ENCODE results near the gene AGR2. TPM values are rescaled to one million over a fixed set of nuclear protein-coding genes. Genes with fewer than 3 reads are reported as not detected.

Gene AGR2
- polyA plus RNA-seq, 2 donors: 1.6 to 3.3 TPM

GRCh38 chr7:16840094-16840493 is 35.3 kb upstream of the AGR2 start:
- 98% methylated on average over 6 of the region's 6 CpGs for WGBS, 2 donors
- Histone ChIP-seq H3K4me3 (ENCODE audit: low read depth in 1 of 2, low read length in 2 of 2) (no peak overlapping the region), H3K4me1 (ENCODE audit: control insufficient read depth in 2 of 2, insufficient read depth in 2 of 2, low read length in 1 of 2) (no peaks in the 10 kb centered on the region), H3K36me3 (ENCODE audit: control insufficient read depth in 2 of 2, insufficient read depth in 2 of 2, low read length in 1 of 2) (no peaks in the 10 kb centered on the region), H3K27me3 (ENCODE audit: control insufficient read depth in 1 of 2, insufficient read depth in 2 of 2, low read length in 2 of 2) (no peaks in the 10 kb centered on the region), H3K27ac (ENCODE audit: low read depth in 2 of 2, low read length in 1 of 2) (no peak overlapping the region), H3K9me3 (ENCODE audit: control insufficient read depth in 2 of 2, insufficient read depth in 1 of 2, low read depth in 1 of 2, low read length in 1 of 2) (no peaks in the 10 kb centered on the region)

GRCh38 chr7:16839646-16840045 is 34.8 kb upstream of the AGR2 start:
- Histone ChIP-seq H3K4me3 (ENCODE audit: low read depth in 1 of 2, low read length in 2 of 2) (no peak overlapping the region), H3K36me3 (ENCODE audit: control insufficient read depth in 2 of 2, insufficient read depth in 2 of 2, low read length in 1 of 2) (no peaks in the 10 kb centered on the region), H3K27ac (ENCODE audit: low read depth in 2 of 2, low read length in 1 of 2) (no peak overlapping the region), H3K9me3 (ENCODE audit: control insufficient read depth in 2 of 2, insufficient read depth in 1 of 2, low read depth in 1 of 2, low read length in 1 of 2) (no peaks in the 10 kb centered on the region), H3K27me3 (ENCODE audit: control insufficient read depth in 1 of 2, insufficient read depth in 2 of 2, low read length in 2 of 2) (no peaks in the 10 kb centered on the region), H3K4me1 (ENCODE audit: control insufficient read depth in 2 of 2, insufficient read depth in 2 of 2, low read length in 1 of 2) (no peaks in the 10 kb centered on the region)
- 38 to 56% methylated on average over 2 of the region's 2 CpGs for WGBS, 2 donors

GRCh38 chr7:16838891-16839290 is 34.1 kb upstream of the AGR2 start:
- Histone ChIP-seq H3K4me3 (ENCODE audit: low read depth in 1 of 2, low read length in 2 of 2) (no peak overlapping the region), H3K4me1 (ENCODE audit: control insufficient read depth in 2 of 2, insufficient read depth in 2 of 2, low read length in 1 of 2) (no peaks in the 10 kb centered on the region), H3K9me3 (ENCODE audit: control insufficient read depth in 2 of 2, insufficient read depth in 1 of 2, low read depth in 1 of 2, low read length in 1 of 2) (no peaks in the 10 kb centered on the region), H3K27me3 (ENCODE audit: control insufficient read depth in 1 of 2, insufficient read depth in 2 of 2, low read length in 2 of 2) (no peaks in the 10 kb centered on the region), H3K27ac (ENCODE audit: low read depth in 2 of 2, low read length in 1 of 2) (no peak overlapping the region), H3K36me3 (ENCODE audit: control insufficient read depth in 2 of 2, insufficient read depth in 2 of 2, low read length in 1 of 2) (no peaks in the 10 kb centered on the region)
- WGBS, 2 donors: 80 to 93% methylated on average over 1 of the region's 1 CpG

GRCh38 chr7:16838386-16838785 is 33.6 kb upstream of the AGR2 start:
- H3K27me3 ChIP-seq (ENCODE audit: control insufficient read depth in 1 of 2, insufficient read depth in 2 of 2, low read length in 2 of 2): no peaks in the 10 kb centered on the region
- H3K4me3 ChIP-seq (ENCODE audit: low read depth in 1 of 2, low read length in 2 of 2): no peak overlapping the region
- H3K9me3 ChIP-seq (ENCODE audit: control insufficient read depth in 2 of 2, insufficient read depth in 1 of 2, low read depth in 1 of 2, low read length in 1 of 2): no peaks in the 10 kb centered on the region
- 60 to 74% methylated on average over 3 of the region's 3 CpGs for WGBS, 2 donors
- no peaks in the 10 kb centered on the region for H3K36me3 ChIP-seq (ENCODE audit: control insufficient read depth in 2 of 2, insufficient read depth in 2 of 2, low read length in 1 of 2)
- H3K27ac ChIP-seq (ENCODE audit: low read depth in 2 of 2, low read length in 1 of 2): no peak overlapping the region
- no peaks in the 10 kb centered on the region for H3K4me1 ChIP-seq (ENCODE audit: control insufficient read depth in 2 of 2, insufficient read depth in 2 of 2, low read length in 1 of 2)

- H3K9me3 ChIP-seq (ENCODE audit: control insufficient read depth in 2 of 2, insufficient read depth in 1 of 2, low read depth in 1 of 2, low read length in 1 of 2): no peaks in the 10 kb centered on the region
- WGBS, 2 donors: 77 to 81% methylated on average over 5 of the region's 5 CpGs
Measured at GRCh38 chr7:16836481-16836880, 31.7 kb upstream of the AGR2 start.

GRCh38 chr7:16833373-16833772 is 28.6 kb upstream of the AGR2 start:
- Histone ChIP-seq H3K4me3 (ENCODE audit: low read depth in 1 of 2, low read length in 2 of 2) (no peak overlapping the region), H3K4me1 (ENCODE audit: control insufficient read depth in 2 of 2, insufficient read depth in 2 of 2, low read length in 1 of 2) (no peaks in the 10 kb centered on the region), H3K27ac (ENCODE audit: low read depth in 2 of 2, low read length in 1 of 2) (no peak overlapping the region), H3K9me3 (ENCODE audit: control insufficient read depth in 2 of 2, insufficient read depth in 1 of 2, low read depth in 1 of 2, low read length in 1 of 2) (no peaks in the 10 kb centered on the region), H3K27me3 (ENCODE audit: control insufficient read depth in 1 of 2, insufficient read depth in 2 of 2, low read length in 2 of 2) (no peaks in the 10 kb centered on the region), H3K36me3 (ENCODE audit: control insufficient read depth in 2 of 2, insufficient read depth in 2 of 2, low read length in 1 of 2) (no peaks in the 10 kb centered on the region)
- 82 to 83% methylated on average over 1 of the region's 1 CpG for WGBS, 2 donors

More at GRCh38 chr7:16836481-16836880, 31.7 kb upstream of the AGR2 start:
- Histone ChIP-seq H3K4me3 (ENCODE audit: low read depth in 1 of 2, low read length in 2 of 2) (no peak overlapping the region), H3K27me3 (ENCODE audit: control insufficient read depth in 1 of 2, insufficient read depth in 2 of 2, low read length in 2 of 2) (no peaks in the 10 kb centered on the region), H3K4me1 (ENCODE audit: control insufficient read depth in 2 of 2, insufficient read depth in 2 of 2, low read length in 1 of 2) (no peaks in the 10 kb centered on the region), H3K36me3 (ENCODE audit: control insufficient read depth in 2 of 2, insufficient read depth in 2 of 2, low read length in 1 of 2) (no peaks in the 10 kb centered on the region), H3K27ac (ENCODE audit: low read depth in 2 of 2, low read length in 1 of 2) (no peak overlapping the region)

- Histone ChIP-seq H3K9me3 (ENCODE audit: control insufficient read depth in 2 of 2, insufficient read depth in 1 of 2, low read depth in 1 of 2, low read length in 1 of 2) (no peaks in the 10 kb centered on the region), H3K27ac (ENCODE audit: low read depth in 2 of 2, low read length in 1 of 2) (no peak overlapping the region), H3K4me1 (ENCODE audit: control insufficient read depth in 2 of 2, insufficient read depth in 2 of 2, low read length in 1 of 2) (no peaks in the 10 kb centered on the region), H3K27me3 (ENCODE audit: control insufficient read depth in 1 of 2, insufficient read depth in 2 of 2, low read length in 2 of 2) (no peaks in the 10 kb centered on the region), H3K4me3 (ENCODE audit: low read depth in 1 of 2, low read length in 2 of 2) (no peak overlapping the region), H3K36me3 (ENCODE audit: control insufficient read depth in 2 of 2, insufficient read depth in 2 of 2, low read length in 1 of 2) (no peaks in the 10 kb centered on the region)
Measured at GRCh38 chr7:16826060-16826459, 21.3 kb upstream of the AGR2 start.

GRCh38 chr7:16822029-16822428 is 17.2 kb upstream of the AGR2 start:
- Histone ChIP-seq H3K4me3 (ENCODE audit: low read depth in 1 of 2, low read length in 2 of 2) (no peak overlapping the region), H3K9me3 (ENCODE audit: control insufficient read depth in 2 of 2, insufficient read depth in 1 of 2, low read depth in 1 of 2, low read length in 1 of 2) (no peaks in the 10 kb centered on the region), H3K27me3 (ENCODE audit: control insufficient read depth in 1 of 2, insufficient read depth in 2 of 2, low read length in 2 of 2) (no peaks in the 10 kb centered on the region), H3K4me1 (ENCODE audit: control insufficient read depth in 2 of 2, insufficient read depth in 2 of 2, low read length in 1 of 2) (no peaks in the 10 kb centered on the region), H3K36me3 (ENCODE audit: control insufficient read depth in 2 of 2, insufficient read depth in 2 of 2, low read length in 1 of 2) (no peaks in the 10 kb centered on the region), H3K27ac (ENCODE audit: low read depth in 2 of 2, low read length in 1 of 2) (no peak overlapping the region)
- 50 to 61% methylated on average over 3 of the region's 3 CpGs for WGBS, 2 donors

- WGBS, 2 donors: 77 to 82% methylated on average over 3 of the region's 3 CpGs
- H3K36me3 ChIP-seq (ENCODE audit: control insufficient read depth in 2 of 2, insufficient read depth in 2 of 2, low read length in 1 of 2): no peaks in the 10 kb centered on the region
- H3K4me1 ChIP-seq (ENCODE audit: control insufficient read depth in 2 of 2, insufficient read depth in 2 of 2, low read length in 1 of 2): no peaks in the 10 kb centered on the region
Measured at GRCh38 chr7:16818732-16819131, 13.9 kb upstream of the AGR2 start.

GRCh38 chr7:16817536-16817935 is 12.7 kb upstream of the AGR2 start:
- 50 to 64% methylated on average over 1 of the region's 1 CpG for WGBS, 2 donors
- no peak overlapping the region for H3K4me3 ChIP-seq (ENCODE audit: low read depth in 1 of 2, low read length in 2 of 2)
- no peak overlapping the region for H3K27ac ChIP-seq (ENCODE audit: low read depth in 2 of 2, low read length in 1 of 2)
- H3K27me3 ChIP-seq (ENCODE audit: control insufficient read depth in 1 of 2, insufficient read depth in 2 of 2, low read length in 2 of 2): peaks cover 0 to 3% of the 10 kb centered on the region in 2 donors
- H3K4me1 ChIP-seq (ENCODE audit: control insufficient read depth in 2 of 2, insufficient read depth in 2 of 2, low read length in 1 of 2): no peaks in the 10 kb centered on the region
- no peaks in the 10 kb centered on the region for H3K9me3 ChIP-seq (ENCODE audit: control insufficient read depth in 2 of 2, insufficient read depth in 1 of 2, low read depth in 1 of 2, low read length in 1 of 2)
- no peaks in the 10 kb centered on the region for H3K36me3 ChIP-seq (ENCODE audit: control insufficient read depth in 2 of 2, insufficient read depth in 2 of 2, low read length in 1 of 2)

More at GRCh38 chr7:16818732-16819131, 13.9 kb upstream of the AGR2 start:
- Histone ChIP-seq H3K27me3 (ENCODE audit: control insufficient read depth in 1 of 2, insufficient read depth in 2 of 2, low read length in 2 of 2) (peaks cover 0 to 3% of the 10 kb centered on the region in 2 donors), H3K9me3 (ENCODE audit: control insufficient read depth in 2 of 2, insufficient read depth in 1 of 2, low read depth in 1 of 2, low read length in 1 of 2) (no peaks in the 10 kb centered on the region), H3K4me3 (ENCODE audit: low read depth in 1 of 2, low read length in 2 of 2) (no peak overlapping the region), H3K27ac (ENCODE audit: low read depth in 2 of 2, low read length in 1 of 2) (no peak overlapping the region)

All from esophagus (tissue), 2 donors.